ENCODE measurements around the gene NRN1L. TPM values are rescaled to one million over a fixed set of nuclear protein-coding genes. Genes with fewer than 3 reads are reported as not detected.
A peak's percentile ranks its signal among the peaks of the same experiment; 100 is the strongest.

Gene NRN1L
- total RNA-seq, 3 donors from 2014 or later (not counting 1 experiment from before 2014, with no cell fraction given): 0.70 to 1.3 TPM; not detected in 1

DNA sequence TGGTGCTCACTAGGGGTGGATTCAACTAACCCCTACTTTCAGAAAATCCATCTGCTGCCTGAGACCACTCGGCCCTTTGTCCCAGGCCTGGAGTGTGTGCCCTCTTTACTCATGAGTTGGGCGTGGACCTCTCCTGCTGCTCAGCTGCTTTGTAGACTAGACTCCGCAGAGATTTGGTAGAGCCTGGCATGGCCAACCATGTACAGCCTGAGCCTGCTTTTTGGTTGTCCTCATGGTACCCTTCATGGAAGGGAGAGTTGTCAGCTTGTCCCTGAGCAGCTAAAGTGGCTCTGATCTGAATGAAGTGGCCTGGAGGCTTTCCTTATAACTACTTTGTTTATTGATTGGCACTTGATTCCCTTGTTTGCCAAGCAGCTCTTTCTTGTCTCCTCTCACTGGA, 10.3 kb upstream of the NRN1L start:
- no peaks in the 10 kb centered on the region for H3K36me3 Mint-ChIP-seq
- intact Hi-C loops (cut with micrococcal nuclease): no loop called here
- H3K27ac ChIP-seq (ENCODE audit: low read length): no peak overlapping the region
- ATAC-seq (no peak), DNase-seq (no peak)
- no peaks in the 10 kb centered on the region for H3K27me3 ChIP-seq (ENCODE audit: control insufficient read depth, insufficient read depth, low read length)
- no peaks in the 10 kb centered on the region for H3K9me3 Mint-ChIP-seq
- 88% methylated on average over 3 of the region's 3 CpGs for WGBS (ENCODE audit: insufficient coverage)
- H3K27ac Mint-ChIP-seq: peak overlapping the region; percentile 90
- H3K27me3 Mint-ChIP-seq (ENCODE audit: low read depth in 2 of 2): no peaks in the 10 kb centered on the region
- peaks cover 24% of the 10 kb centered on the region for H3K4me1 ChIP-seq (ENCODE audit: control insufficient read depth, insufficient read depth, low read length)
- H3K9me3 ChIP-seq (ENCODE audit: control insufficient read depth, insufficient read depth, low read length): no peaks in the 10 kb centered on the region
- TF ChIP-seq, protein P1, sequence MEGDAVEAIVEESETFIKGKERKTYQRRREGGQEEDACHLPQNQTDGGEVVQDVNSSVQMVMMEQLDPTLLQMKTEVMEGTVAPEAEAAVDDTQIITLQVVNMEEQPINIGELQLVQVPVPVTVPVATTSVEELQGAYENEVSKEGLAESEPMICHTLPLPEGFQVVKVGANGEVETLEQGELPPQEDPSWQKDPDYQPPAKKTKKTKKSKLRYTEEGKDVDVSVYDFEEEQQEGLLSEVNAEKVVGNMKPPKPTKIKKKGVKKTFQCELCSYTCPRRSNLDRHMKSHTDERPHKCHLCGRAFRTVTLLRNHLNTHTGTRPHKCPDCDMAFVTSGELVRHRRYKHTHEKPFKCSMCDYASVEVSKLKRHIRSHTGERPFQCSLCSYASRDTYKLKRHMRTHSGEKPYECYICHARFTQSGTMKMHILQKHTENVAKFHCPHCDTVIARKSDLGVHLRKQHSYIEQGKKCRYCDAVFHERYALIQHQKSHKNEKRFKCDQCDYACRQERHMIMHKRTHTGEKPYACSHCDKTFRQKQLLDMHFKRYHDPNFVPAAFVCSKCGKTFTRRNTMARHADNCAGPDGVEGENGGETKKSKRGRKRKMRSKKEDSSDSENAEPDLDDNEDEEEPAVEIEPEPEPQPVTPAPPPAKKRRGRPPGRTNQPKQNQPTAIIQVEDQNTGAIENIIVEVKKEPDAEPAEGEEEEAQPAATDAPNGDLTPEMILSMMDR (IDR thresholded peaks at IDR 0.05): no peak
- peaks cover 27 to 37% of the 10 kb centered on the region in 2 donors for H3K4me1 Mint-ChIP-seq
- H3K4me3 ChIP-seq (ENCODE audit: low read length): no peak overlapping the region
- H3K4me3 Mint-ChIP-seq: peak overlapping the region; percentile 92
- H3K36me3 ChIP-seq (ENCODE audit: control insufficient read depth, insufficient read depth, low read length): peaks cover 37% of the 10 kb centered on the region

DNA sequence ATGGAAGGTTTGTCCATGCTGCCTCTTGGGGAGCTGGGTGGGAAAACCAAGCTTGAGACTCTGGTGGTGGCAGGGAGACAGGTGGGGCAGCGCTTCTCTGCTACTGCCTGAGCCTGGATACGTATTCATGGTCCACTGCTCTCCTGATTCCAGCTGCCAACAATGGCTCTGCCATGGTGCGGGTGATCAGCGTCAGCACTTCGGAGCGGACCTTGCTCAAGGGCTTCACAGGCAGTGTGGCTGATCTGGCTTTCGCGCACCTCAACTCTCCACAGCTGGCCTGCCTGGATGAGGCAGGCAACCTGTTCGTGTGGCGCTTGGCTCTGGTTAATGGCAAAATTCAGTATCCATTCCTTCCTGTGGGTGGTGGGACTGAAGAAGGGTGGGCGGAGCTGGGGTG, 7.6 kb upstream of the NRN1L start:
- H3K27me3 Mint-ChIP-seq (ENCODE audit: low read depth in 2 of 2): no peaks in the 10 kb centered on the region
- no peak overlapping the region for H3K4me3 Mint-ChIP-seq
- TF ChIP-seq, protein P1 (IDR thresholded peaks at IDR 0.05): no peak
- Histone ChIP-seq H3K27me3 (ENCODE audit: control insufficient read depth, insufficient read depth, low read length) (no peaks in the 10 kb centered on the region), H3K27ac (ENCODE audit: low read length) (no peak overlapping the region), H3K36me3 (ENCODE audit: control insufficient read depth, insufficient read depth, low read length) (peaks cover 58% of the 10 kb centered on the region), H3K4me3 (ENCODE audit: low read length) (no peak overlapping the region), H3K9me3 (ENCODE audit: control insufficient read depth, insufficient read depth, low read length) (no peaks in the 10 kb centered on the region), H3K4me1 (ENCODE audit: control insufficient read depth, insufficient read depth, low read length) (peaks cover 21% of the 10 kb centered on the region)
- no peaks in the 10 kb centered on the region for H3K36me3 Mint-ChIP-seq
- no peak for ATAC-seq
- H3K9me3 Mint-ChIP-seq: no peaks in the 10 kb centered on the region
- 98% methylated on average over 9 of the region's 11 CpGs for WGBS (ENCODE audit: insufficient coverage)
- no peak overlapping the region for H3K27ac Mint-ChIP-seq
- intact Hi-C loops (cut with micrococcal nuclease): no loop called here
- peaks cover 27 to 37% of the 10 kb centered on the region in 2 donors for H3K4me1 Mint-ChIP-seq
- DNase-seq: no peak

DNA sequence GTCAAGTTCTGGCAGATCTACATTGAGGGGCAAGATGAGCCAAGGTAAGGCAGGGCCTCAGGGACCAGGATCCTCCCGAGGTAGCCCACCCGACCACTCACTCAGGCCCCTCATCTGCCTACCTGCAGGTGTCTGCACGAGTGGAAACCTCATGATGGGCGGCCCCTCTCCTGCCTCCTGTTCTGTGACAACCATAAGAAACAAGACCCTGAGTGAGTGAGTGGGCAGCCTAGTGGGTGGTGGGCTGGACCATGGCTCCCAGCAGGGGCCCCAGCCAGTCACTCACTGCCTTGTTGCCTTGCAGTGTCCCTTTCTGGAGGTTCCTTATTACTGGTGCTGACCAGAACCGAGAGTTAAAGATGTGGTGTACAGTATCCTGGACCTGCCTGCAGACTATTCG, 6.5 kb upstream of the NRN1L start:
- Mint-ChIP-seq H3K4me3 (no peak overlapping the region), H3K4me1 (peaks cover 27 to 30% of the 10 kb centered on the region in 2 donors), H3K36me3 (no peaks in the 10 kb centered on the region), H3K27ac (no peak overlapping the region), H3K27me3 (ENCODE audit: low read depth in 2 of 2) (no peaks in the 10 kb centered on the region), H3K9me3 (no peaks in the 10 kb centered on the region)
- Histone ChIP-seq H3K36me3 (ENCODE audit: control insufficient read depth, insufficient read depth, low read length) (peaks cover 68% of the 10 kb centered on the region), H3K9me3 (ENCODE audit: control insufficient read depth, insufficient read depth, low read length) (no peaks in the 10 kb centered on the region), H3K27me3 (ENCODE audit: control insufficient read depth, insufficient read depth, low read length) (no peaks in the 10 kb centered on the region), H3K4me1 (ENCODE audit: control insufficient read depth, insufficient read depth, low read length) (peaks cover 13% of the 10 kb centered on the region), H3K27ac (ENCODE audit: low read length) (no peak overlapping the region), H3K4me3 (ENCODE audit: low read length) (no peak overlapping the region)
- DNase-seq: no peak
- WGBS (ENCODE audit: insufficient coverage): 92% methylated on average over 6 of the region's 6 CpGs
- ATAC-seq: no peak
- intact Hi-C loops (cut with micrococcal nuclease): no loop called here
- TF ChIP-seq, protein P1 (IDR thresholded peaks at IDR 0.05): no peak

DNA sequence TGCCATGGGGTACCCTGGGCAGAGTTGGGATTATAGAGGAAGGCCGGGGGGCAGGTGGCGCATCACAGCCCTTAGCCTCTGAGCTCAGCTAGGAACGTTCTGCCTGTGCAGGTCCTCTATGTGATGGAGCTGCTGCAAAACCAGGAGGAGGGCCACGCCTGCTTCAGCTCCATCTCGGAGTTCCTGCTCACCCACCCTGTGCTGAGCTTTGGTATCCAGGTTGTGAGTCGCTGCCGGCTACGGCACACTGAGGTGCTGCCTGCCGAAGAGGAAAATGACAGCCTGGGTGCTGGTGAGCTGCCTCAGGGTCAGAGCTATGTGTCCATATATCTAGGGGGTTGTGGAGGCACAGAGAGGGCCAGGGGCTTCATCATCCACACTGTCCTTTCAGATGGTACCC, 5.8 kb upstream of the NRN1L start:
- TF ChIP-seq, protein P1 (IDR thresholded peaks at IDR 0.05): no peak
- H3K9me3 ChIP-seq (ENCODE audit: control insufficient read depth, insufficient read depth, low read length): no peaks in the 10 kb centered on the region
- H3K27ac ChIP-seq (ENCODE audit: low read length): no peak overlapping the region
- H3K4me1 ChIP-seq (ENCODE audit: control insufficient read depth, insufficient read depth, low read length): peaks cover 7% of the 10 kb centered on the region
- DNase-seq (no peak), ATAC-seq (no peak)
- H3K4me3 ChIP-seq (ENCODE audit: low read length): no peak overlapping the region
- Mint-ChIP-seq H3K27ac (no peak overlapping the region), H3K27me3 (ENCODE audit: low read depth in 2 of 2) (no peaks in the 10 kb centered on the region), H3K9me3 (no peaks in the 10 kb centered on the region), H3K4me1 (peaks cover 23 to 28% of the 10 kb centered on the region in 2 donors), H3K4me3 (no peak overlapping the region), H3K36me3 (no peaks in the 10 kb centered on the region)
- peaks cover 75% of the 10 kb centered on the region for H3K36me3 ChIP-seq (ENCODE audit: control insufficient read depth, insufficient read depth, low read length)
- no peaks in the 10 kb centered on the region for H3K27me3 ChIP-seq (ENCODE audit: control insufficient read depth, insufficient read depth, low read length)
- WGBS (ENCODE audit: insufficient coverage): 98% methylated on average over 9 of the region's 9 CpGs
- intact Hi-C loops (cut with micrococcal nuclease): no loop called here
